GM21526 (cell line): ENCODE data around the gene DNAJC30.
"Not testable (repeated sequence)": the region's sequence is repeated elsewhere in the genome, so short reads cannot be mapped to it uniquely, and the experiment has no call there.

Experiments
- ATAC-seq: cut with Tn5 transposase; IDR thresholded peaks from one replicate; pipeline ENCODE4 v1.9.1; 2021; ENCODE audit warnings: moderate library complexity; ENCODE audit not compliant: unreplicated experiment, low FRiP score

DNAJC30 gene

GRCh38 chr7:73683788-73684693 lies 788 bp upstream of the DNAJC30 start:
- ATAC-seq = no peak

- no peak for ATAC-seq
These were observed 553 bp downstream of the DNAJC30 start for GRCh38 chr7:73682745-73683055.

- no peak for ATAC-seq
These were observed 2.2 kb downstream of the DNAJC30 start for GRCh38 chr7:73681031-73681430.

- ATAC-seq = no peak
These were observed 2.8 kb downstream of the DNAJC30 start for GRCh38 chr7:73680501-73680900.

GRCh38 chr7:73679709-73680108 lies 3.5 kb downstream of the DNAJC30 start:
- no peak for ATAC-seq

- ATAC-seq = no peak
These were observed 4.4 kb downstream of the DNAJC30 start for GRCh38 chr7:73678862-73679261.

- ATAC-seq = not testable (repeated sequence)
These were observed 7.2 kb downstream of the DNAJC30 start for GRCh38 chr7:73676062-73676461.

GRCh38 chr7:73674468-73675124 lies 8.7 kb downstream of the DNAJC30 start:
- no peak for ATAC-seq

- ATAC-seq = no peak
These were observed 11.3 kb downstream of the DNAJC30 start for GRCh38 chr7:73671857-73672445.

- ATAC-seq = no peak
These were observed 12.0 kb downstream of the DNAJC30 start for GRCh38 chr7:73671322-73671661.

GRCh38 chr7:73669858-73670385 lies 13.3 kb downstream of the DNAJC30 start:
- ATAC-seq = no peak

- no peak for ATAC-seq
These were observed 14.0 kb downstream of the DNAJC30 start for GRCh38 chr7:73669288-73669701.

GRCh38 chr7:73668886-73669230 lies 14.4 kb downstream of the DNAJC30 start:
- no peak for ATAC-seq

- ATAC-seq = peak; percentile 2
These were observed 15.0 kb downstream of the DNAJC30 start for GRCh38 chr7:73668103-73668885.

- ATAC-seq = peak; percentile 91
These were observed 15.7 kb downstream of the DNAJC30 start, which contains the start of gene VPS37D for GRCh38 chr7:73667344-73668102. Gene VPS37D (plus strand): TSS chr7:73667831. CDS start chr7:73667959, 128 bp downstream.

GRCh38 chr7:73663033-73663432 lies 20.2 kb downstream of the DNAJC30 start:
- ATAC-seq = no peak

- ATAC-seq = not testable (repeated sequence)
These were observed 22.7 kb downstream of the DNAJC30 start for GRCh38 chr7:73660594-73660993.

- no peak for ATAC-seq
These were observed 23.3 kb downstream of the DNAJC30 start for GRCh38 chr7:73659983-73660382.

- ATAC-seq = not testable (repeated sequence)
These were observed 27.9 kb downstream of the DNAJC30 start for GRCh38 chr7:73655309-73655708.

GRCh38 chr7:73652541-73652949 lies 30.7 kb downstream of the DNAJC30 start:
- ATAC-seq = no peak
